ENCODE data around the gene PLEKHA8. TPM values are rescaled to one million over a fixed set of nuclear protein-coding genes. Genes with fewer than 3 reads are reported as not detected.

PLEKHA8 gene
- total and polyA plus RNA-seq, 10 of the 15 experiments (the other 5 are each of a cell fraction or from before 2014, with no cell fraction given), result 1.1 to 13.2 (median 5.7) TPM

- TF ChIP-seq RCOR1 (conservative IDR thresholded peaks at IDR 0.05; ENCODE audit: low read depth, low read length), result no peak
- TF ChIP-seq MEF2A (IDR thresholded peaks at IDR 0.05; ENCODE audit: insufficient read depth, low read depth, low read length), result peak; percentile 38; the same call in 1 of the 2 replicates
- no peak; the same call in 1 of the 2 replicates for TF ChIP-seq CHD1 (IDR thresholded peaks at IDR 0.05; ENCODE audit: low read depth, low read length)
- TF ChIP-seq DPF2 (IDR thresholded peaks at IDR 0.05), result peak; percentile 98
- TF ChIP-seq ZBTB4 (CRISPR knock-in tag; IDR thresholded peaks at IDR 0.05), result no peak
- TF ChIP-seq CREM (IDR thresholded peaks at IDR 0.05; ENCODE audit: low read depth), result peak; percentile 63
- no peak for TF ChIP-seq HDAC6 (IDR thresholded peaks at IDR 0.05; ENCODE audit: unreplicated experiment)
- 0 out of 2 replicates have a peak, but pooled peaks have one; percentile 74 for TF ChIP-seq NBN (IDR thresholded peaks at IDR 0.05)
- no peak for TF ChIP-seq TARDBP (IDR thresholded peaks at IDR 0.05; ENCODE audit: borderline replicate concordance)
- 0 out of 2 replicates have a peak, but pooled peaks have one; percentile 46 for TF ChIP-seq ATF7 (IDR thresholded peaks at IDR 0.05; ENCODE audit: low read depth)
- TF ChIP-seq USF1 (IDR thresholded peaks at IDR 0.05; ENCODE audit: borderline replicate concordance, extremely low read length, insufficient read depth, low read depth, low read length), result no peak
- peak; percentile 99 for TF ChIP-seq SP1 (IDR thresholded peaks at IDR 0.05; ENCODE audit: low read depth, low read length)
- no peak for TF ChIP-seq KLF5 (IDR thresholded peaks at IDR 0.05; ENCODE audit: partially characterized antibody)
- peak; percentile 33; the same call in 1 of the 2 replicates for TF ChIP-seq ZNF687 (IDR thresholded peaks at IDR 0.05)
- TF ChIP-seq CTCF (IDR thresholded peaks at IDR 0.05 in 2 of 3, conservative IDR thresholded peaks at IDR 0.05 in 1 of 3; ENCODE audit: control insufficient read depth in 2 of 3, extremely low read depth in 1 of 3, insufficient read depth in 1 of 3, low read depth in 3 of 3, low read length in 3 of 3), result no peak
- no peak for TF ChIP-seq KDM1A (IDR thresholded peaks at IDR 0.05; ENCODE audit: borderline replicate concordance)
- 0 out of 2 replicates have a peak, but pooled peaks have one; percentile 27 for TF ChIP-seq WRNIP1 (IDR thresholded peaks at IDR 0.05; ENCODE audit: borderline replicate concordance, low read depth, low read length)
- TF ChIP-seq MEF2B (IDR thresholded peaks at IDR 0.05; ENCODE audit: partially characterized antibody, poor library complexity, severe bottlenecking), result peak; percentile 35
Measured at GRCh38 chr7:30026229-30027064, 1.8 kb upstream of the PLEKHA8 start, which contains the start of gene FKBP14 (continued).
